Measurements from ENCODE around the gene NOTCH2NLA.
"Not testable (repeated sequence)": the region's sequence is repeated elsewhere in the genome, so short reads cannot be mapped to it uniquely, and the experiment has no call there.

NOTCH2NLA gene

GRCh38 chr1:146228710-146229477, at the start of gene NOTCH2NLA:
Gene NOTCH2NLA (minus strand): TSS chr1:146229021. CDS start chr1:146189337, 39,684 bp downstream.
- DNase-seq, result not testable (repeated sequence)

DNA sequence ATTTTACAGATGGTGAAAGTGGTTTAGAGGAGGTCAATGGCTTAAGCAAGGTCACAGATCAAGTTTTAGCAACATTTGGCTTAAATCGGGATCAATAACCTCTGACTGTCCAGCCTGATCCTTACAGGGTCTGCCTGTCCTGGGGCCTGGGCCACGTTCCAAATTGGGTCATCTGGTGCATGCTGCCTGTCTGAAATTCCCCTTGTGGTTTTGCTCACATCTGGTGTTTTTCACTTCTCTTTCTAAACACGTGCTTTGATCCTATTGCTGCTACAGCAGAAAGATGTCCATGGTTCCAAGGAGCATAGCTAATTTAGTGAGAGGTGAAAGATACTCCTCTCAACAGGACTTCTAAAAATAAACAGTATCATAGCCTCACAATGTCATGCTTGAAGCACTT, 49.5 kb upstream of the NOTCH2NLA start:
- DNase-seq, result not testable (repeated sequence)

DNA sequence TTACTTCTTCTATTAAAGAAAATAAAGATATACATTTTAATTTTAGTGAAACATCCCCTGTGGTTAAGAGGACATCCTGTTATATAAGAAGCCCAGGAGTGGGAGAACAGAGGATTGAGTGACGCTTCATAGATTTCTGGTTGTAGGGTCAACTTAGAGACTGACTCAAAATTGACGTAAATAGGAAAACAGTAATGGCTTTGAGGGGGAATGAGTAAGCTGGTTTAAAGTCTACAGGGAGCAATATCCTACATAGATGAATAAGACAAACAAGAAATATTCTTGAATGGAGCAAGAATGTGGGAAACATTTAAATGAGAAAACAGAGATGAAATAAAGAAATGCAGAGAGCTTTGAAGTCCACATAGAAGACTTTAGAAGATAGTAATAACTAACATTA, 48.3 kb upstream of the NOTCH2NLA start:
- DNase-seq, result not testable (repeated sequence)

DNA sequence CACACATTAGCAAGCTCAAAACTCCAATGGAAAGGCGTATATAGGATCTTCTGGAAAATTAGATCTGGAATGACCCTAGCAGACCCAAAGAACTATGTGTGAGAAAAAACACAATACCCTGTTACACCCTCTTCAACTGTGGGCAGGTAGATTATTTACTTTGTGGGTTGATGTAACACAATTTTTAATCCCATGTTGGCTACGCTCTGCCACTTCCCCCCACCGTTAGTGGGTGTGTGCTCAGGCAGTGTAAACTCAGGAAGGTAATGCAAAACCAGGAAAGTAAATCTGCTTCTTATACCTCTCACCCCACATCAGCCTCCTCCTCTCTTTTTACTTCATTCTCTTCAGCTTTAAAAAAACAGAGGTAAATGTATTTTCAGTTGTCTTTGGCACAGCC, 45.3 kb upstream of the NOTCH2NLA start:
- not testable (repeated sequence) for DNase-seq

DNA sequence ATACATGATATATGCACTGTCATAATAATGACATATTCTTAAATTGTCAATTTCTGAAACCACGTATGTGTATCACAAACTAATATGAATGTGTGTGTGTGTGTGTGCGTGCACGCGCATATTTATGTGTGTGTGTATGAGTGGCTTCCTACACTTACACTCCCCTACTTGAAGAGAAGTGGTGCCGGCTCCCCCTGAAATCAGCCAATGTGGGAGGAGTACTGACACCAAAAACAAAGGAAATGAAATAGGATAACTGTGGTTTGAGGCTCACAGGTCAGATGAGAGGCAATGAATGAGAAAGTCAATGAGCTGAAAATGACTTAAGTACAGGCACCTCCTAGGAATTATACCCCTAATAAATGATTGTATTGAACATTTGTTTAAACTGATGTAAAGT, 44.4 kb upstream of the NOTCH2NLA start:
- not testable (repeated sequence) for DNase-seq

- DNase-seq, result not testable (repeated sequence)
These were observed 43.9 kb upstream of the NOTCH2NLA start for GRCh38 chr1:146272734-146273133.

- DNase-seq, result not testable (repeated sequence)
These were observed 43.2 kb upstream of the NOTCH2NLA start for GRCh38 chr1:146271977-146272376.

DNA sequence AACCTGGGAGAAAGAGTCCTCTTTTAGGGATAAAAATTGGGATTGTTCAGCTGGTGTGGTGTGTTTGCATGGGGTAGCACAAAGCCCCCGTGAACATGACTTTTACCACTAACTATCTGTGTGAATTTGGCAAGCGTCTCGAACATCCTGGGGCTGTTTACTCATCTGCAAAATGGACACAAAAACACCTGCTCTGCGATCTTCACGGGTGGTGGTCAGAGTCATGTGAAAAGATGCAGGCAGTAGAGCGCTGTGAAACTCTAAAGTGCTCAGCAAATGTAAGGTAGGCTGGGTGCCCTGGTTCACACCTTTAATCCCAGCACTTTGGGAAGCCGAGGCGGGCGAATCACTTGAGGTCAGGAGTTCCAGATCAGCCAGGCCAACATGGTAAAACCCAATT, 41.3 kb upstream of the NOTCH2NLA start:
- DNase-seq, result not testable (repeated sequence)

- not testable (repeated sequence) for DNase-seq
These were observed 37.4 kb upstream of the NOTCH2NLA start for GRCh38 chr1:146266179-146266748.

- DNase-seq, result not testable (repeated sequence)
These were observed 35.9 kb upstream of the NOTCH2NLA start for GRCh38 chr1:146264761-146265160.

DNA sequence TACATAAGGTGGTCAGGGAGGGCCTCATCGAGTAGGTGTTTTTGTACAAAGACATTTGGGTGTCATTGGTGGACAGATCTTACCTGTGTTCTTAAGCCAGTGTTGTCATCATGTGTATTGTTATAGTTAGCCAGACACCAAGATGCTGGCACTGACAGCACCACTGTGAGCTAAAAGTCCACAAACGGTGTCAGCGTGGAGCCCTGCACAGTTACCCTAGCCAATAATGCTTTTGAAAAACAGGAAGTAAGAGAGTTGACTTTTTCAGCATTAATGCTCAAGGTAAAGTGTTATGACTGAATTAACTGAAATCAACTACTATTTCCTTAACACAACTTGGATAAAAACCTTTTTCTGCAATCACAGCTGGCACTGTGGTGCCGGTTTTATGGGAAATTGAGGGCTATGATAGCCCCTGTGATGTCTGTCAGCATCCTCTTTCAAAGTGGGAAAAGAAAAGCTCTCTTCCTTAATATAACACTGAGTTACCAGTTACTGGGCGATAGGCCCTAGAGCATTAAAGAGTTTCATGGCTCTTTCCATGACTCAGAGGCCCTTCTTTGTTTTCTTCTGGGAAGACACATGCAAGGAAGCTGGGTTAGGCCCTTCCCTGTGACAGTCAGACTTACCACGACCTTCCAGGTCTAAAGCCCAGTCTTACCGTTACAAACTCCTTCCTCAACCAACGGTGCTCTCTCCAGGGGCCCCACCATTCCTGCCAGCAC, 31.3 kb upstream of the NOTCH2NLA start:
- DNase-seq, result not testable (repeated sequence)

DNA sequence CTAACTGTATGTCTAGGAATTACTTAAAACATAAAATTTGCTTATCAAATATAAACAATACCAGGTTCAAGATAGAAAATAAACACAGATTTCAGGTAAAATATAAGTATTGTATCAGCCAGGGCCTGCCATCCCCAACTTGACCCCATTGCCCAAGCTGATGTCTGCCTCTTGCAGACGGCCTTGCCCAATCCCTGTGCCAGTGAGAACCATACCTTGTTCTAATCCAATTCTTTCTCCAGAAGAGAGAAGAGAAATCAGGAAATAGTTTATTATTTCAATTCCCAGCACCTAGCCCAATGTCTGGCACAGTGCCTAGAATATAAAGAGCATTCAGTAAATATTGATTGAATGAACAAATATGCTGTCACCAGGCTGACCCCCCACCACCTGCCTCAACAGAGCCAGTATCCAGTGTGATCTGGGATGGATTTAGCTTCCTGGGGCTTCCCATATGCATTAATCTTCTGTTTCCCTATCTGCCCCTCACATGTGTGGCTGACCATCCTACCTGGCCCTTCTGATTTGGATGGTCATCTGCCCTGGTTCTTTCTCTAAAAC, 29.3 kb upstream of the NOTCH2NLA start:
- not testable (repeated sequence) for DNase-seq

GRCh38 chr1:146254569-146255197, 25.9 kb upstream of the NOTCH2NLA start:
- DNase-seq, result not testable (repeated sequence)

GRCh38 chr1:146253249-146253855, 24.5 kb upstream of the NOTCH2NLA start:
- DNase-seq, result not testable (repeated sequence)

DNA sequence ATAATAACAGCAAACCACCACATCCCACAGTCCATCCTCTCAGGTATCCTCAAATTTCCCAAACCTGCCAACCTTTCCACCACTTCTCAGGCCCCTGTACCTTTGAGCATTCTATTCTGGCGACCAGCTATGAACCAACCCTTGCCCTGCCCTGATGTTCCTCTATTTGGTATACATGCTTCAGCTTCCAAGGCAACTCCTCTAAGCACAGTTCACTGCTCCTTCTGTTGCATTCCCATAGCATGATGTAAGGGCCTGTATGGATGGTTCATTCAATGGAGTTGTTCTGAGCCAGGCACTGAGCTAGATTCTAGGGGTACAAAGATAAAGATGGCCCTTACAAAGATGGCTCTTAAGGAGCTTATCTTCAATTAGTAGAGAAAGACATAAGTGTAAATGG, 22.7 kb upstream of the NOTCH2NLA start:
- DNase-seq, result not testable (repeated sequence)

DNA sequence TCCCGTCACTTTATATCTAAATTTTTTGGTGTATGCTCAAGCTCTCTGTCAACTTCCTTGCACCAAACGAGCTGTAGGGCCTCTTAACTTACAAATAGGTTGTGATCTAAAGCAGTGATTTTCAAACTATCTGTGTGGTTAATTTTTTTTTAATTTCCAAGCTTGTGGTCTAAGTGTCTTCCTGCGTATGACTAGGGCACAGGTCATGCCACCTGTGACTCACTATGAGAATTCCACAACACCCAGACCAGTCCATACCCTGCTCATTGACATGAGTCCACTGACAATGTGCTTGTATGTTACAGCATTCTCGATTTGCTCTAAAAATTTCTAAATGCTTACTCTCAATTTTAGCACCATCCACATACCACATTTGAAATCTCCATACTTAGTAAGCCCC, 19.8 kb upstream of the NOTCH2NLA start:
- DNase-seq, result not testable (repeated sequence)

DNA sequence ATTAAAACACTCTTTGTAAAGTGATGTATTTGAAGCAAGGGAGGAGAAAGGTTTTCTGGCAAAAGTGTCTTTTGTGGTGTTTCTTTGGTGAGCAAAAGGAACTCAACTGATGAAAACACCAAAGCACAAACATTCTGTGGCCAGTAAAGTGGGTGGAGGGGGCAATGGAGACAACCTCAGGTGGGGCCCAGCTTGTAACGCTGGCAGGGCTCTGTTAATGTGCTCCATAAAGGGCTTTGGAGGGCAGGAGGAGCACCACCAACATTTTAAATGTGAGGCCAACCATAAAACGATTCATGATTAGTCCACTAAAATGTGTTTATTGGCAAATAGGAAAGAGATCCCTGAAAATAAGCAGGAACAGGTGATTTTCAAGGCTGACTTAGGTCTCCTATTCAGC, 7.8 kb upstream of the NOTCH2NLA start:
- DNase-seq, result not testable (repeated sequence)

- not testable (repeated sequence) for DNase-seq
These were observed 7.3 kb upstream of the NOTCH2NLA start for GRCh38 chr1:146236026-146236601.

GRCh38 chr1:146228144-146228682, 608 bp downstream of the NOTCH2NLA start:
- DNase-seq, result not testable (repeated sequence)

GRCh38 chr1:146174531-146174930, 54.3 kb downstream of the NOTCH2NLA start:
- DNase-seq, result not testable (repeated sequence)

- DNase-seq, result not testable (repeated sequence)
These were observed 61.1 kb downstream of the NOTCH2NLA start for GRCh38 chr1:146167740-146168139.

- DNase-seq, result not testable (repeated sequence)
These were observed 61.5 kb downstream of the NOTCH2NLA start for GRCh38 chr1:146167273-146167672.
